Epithelial cell of prostate (primary cell): Measurements from ENCODE around the gene MAP4K3.
"Not testable (repeated sequence)": the region's sequence is repeated elsewhere in the genome, so short reads cannot be mapped to it uniquely, and the experiment has no call there.

ENCODE experiments used
- DNase-seq: peaks from one replicate; pipeline ENCODE4 v3.0.0-alpha.2; 2011; ENCODE audit warnings: low read depth, low spot score
- H3K27ac ChIP-seq: fragments of 450-650 bp; 2 replicates; pipeline ENCODE4 v1.5.1; 2017; ENCODE audit warnings: mild to moderate bottlenecking

The MAP4K3 gene

GRCh38 chr2:39321056-39322035 is 115.7 kb downstream of the MAP4K3 start:
- DNase-seq, H3K27ac ChIP-seq: not testable (repeated sequence)

DNA sequence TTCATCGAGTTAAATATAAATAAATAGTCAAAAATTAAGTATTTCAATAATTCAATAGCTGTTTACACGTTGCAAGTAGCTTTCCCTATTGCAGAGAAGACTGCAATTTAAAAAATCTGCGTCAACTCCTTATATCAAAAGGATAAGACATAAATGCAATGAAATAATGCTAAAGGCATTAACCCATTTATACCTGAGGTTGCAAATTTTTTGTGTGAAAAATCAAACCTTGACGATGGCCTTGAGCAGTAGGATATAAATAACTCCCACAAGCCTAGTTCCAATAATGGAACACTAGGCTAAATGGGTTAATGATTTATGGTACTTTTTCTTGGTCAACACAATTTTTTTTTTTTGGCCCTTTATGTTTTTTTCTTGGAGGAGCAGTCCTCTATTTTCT is 116.9 kb downstream of the MAP4K3 start:
- no peak overlapping the region for H3K27ac ChIP-seq
- no peak for DNase-seq

GRCh38 chr2:39313575-39313974 is 123.5 kb downstream of the MAP4K3 start:
- H3K27ac ChIP-seq: no peak overlapping the region
- DNase-seq: no peak

DNA sequence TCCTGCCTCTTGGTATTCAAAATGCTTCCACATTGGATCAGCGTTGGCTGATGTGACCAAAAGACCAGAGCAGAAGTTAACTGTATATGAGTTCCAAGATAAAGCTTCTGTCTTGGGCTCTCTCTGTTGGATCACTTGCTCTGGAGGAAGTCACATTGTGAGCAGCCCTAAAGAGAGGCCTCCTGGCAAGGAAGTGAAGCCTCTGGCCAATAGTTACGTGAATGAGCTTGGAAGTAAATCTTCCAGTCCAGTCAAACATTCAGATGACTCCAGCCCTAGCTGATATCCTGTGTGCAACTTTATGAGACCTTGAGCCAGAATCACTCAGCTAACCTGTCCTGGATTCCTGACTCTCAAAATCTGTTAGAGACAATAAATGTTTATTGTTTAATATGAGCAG is 125.6 kb downstream of the MAP4K3 start:
- H3K27ac ChIP-seq: no peak overlapping the region
- DNase-seq: no peak

DNA sequence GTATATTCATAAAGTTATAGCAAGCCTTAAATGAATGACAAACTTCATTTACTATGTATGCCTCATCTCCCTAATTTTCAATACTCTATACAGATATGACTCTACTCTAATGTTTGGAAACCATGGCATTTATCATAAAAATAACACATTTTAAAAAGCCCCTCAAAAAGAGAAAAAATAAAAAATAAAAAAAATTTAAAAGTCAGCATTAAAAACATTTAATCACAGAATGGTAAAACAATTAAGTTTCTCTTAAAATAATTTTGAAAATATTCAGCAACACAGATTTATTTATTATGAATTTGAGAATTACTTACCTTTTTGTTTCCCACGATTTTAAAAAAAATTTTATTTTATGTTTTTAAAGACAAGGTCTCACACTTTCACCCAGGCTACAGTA is 128.3 kb downstream of the MAP4K3 start:
- H3K27ac ChIP-seq: no peak overlapping the region
- no peak for DNase-seq

- H3K27ac ChIP-seq: no peak overlapping the region
- no peak for DNase-seq
These were observed 130.5 kb downstream of the MAP4K3 start for GRCh38 chr2:39306626-39307025.

- no peak overlapping the region for H3K27ac ChIP-seq
- DNase-seq: no peak
These were observed 132.4 kb downstream of the MAP4K3 start for GRCh38 chr2:39304729-39305128.

DNA sequence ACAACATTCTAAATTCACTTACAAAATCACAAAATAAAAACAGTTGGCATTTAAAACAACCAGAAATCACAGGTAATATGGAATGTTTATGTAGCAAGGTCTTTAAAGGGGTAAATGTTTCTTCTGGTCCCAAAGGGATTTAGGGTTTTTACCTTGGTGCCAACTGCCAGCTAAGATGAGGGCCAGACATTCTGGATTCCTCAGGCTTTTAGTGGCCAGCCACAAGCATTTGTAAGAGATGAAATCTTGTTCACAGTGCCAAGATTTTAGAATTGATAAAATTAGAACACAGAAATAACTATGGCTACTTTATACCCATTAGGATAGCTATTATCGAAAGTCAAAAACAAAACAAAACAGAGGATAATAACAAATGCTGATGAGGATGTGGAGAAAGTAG is 132.9 kb downstream of the MAP4K3 start:
- no peak overlapping the region for H3K27ac ChIP-seq
- no peak for DNase-seq

GRCh38 chr2:39301352-39301751 is 135.7 kb downstream of the MAP4K3 start:
- no peak for DNase-seq
- no peak overlapping the region for H3K27ac ChIP-seq

DNA sequence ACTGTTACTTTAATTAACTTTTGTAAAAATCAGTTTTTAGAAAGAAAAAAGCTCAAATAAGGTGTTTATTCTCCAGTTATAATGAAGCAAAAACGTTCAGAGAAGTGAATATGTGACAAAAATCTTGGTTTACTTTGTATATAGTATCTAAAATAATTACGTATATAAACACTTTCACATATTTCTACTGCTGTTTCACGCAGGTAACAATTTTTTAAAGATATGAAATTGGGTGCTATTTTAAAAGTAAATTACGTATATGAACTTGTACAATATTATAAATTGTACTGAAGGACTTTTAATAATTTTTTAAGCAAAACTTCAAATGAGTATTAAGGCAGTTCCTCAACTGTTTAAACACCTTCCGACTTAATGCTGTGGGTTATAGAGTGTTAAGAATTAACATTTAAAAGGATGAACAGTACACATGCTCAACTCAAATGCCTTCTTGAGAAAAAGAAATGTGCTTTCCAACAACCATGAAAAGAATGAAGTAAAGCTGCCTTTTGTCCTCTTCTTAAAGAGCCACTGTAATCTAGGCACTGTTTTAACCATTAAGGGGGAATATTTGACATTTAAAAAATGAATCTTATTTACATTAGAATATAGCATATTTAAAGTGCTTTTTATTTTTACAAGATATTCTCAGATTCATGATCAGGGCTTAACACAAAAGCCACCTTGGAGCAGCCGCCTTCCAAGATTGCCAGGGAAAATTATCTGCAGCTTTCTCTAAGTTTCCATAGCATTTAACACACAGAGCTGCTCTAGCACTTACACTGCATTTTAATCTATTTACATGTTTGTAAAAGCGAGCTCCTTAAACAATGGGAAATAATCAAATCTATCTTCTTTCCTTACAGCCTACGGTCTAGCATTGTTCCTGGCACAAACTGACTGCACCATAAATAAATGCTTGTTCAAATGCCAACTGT is 136.8 kb downstream of the MAP4K3 start:
- no peak for DNase-seq
- H3K27ac ChIP-seq: no peak overlapping the region

DNA sequence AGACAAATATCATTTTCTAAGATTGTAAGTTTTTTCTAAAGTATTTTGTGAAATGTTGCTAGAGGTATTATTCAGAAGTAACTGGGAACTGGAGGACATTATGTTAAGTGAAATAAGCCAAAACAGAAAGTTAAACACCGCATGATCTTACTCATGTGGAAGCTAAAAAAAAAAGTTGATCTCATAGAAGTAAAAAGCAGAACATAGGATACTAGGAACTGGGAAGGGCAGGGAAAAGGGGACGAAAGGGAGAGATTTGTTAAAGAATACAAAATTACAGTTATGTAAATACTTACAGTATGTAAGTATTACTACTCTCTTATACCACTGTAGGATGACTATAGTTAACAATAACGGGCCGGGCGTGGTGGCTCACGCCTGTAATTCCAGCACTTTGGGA is 146.7 kb downstream of the MAP4K3 start:
- no peak overlapping the region for H3K27ac ChIP-seq
- DNase-seq: no peak

DNA sequence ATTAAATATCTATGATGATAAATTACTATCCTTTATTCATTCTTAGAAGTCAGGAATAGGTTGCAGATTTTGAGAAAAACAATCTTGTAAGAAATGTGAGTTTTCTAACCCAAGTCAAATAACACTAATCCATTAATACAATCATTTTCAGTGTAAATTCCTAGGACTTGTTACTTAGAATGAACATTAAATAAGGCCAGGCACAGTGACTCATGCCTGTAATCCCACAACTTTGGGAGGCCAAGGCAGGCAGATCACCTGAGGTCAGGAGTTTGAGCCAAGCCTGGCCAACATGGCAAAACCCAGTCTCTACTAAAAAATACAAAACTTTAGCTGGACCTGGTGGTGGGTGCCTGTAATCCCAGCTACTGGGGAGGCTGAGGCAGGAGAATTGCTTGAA is 147.5 kb downstream of the MAP4K3 start:
- H3K27ac ChIP-seq: no peak overlapping the region
- no peak for DNase-seq

- no peak for DNase-seq
- no peak overlapping the region for H3K27ac ChIP-seq
These were observed 153.5 kb downstream of the MAP4K3 start for GRCh38 chr2:39283561-39283960.

GRCh38 chr2:39281391-39281790 is 155.7 kb downstream of the MAP4K3 start:
- DNase-seq: no peak
- no peak overlapping the region for H3K27ac ChIP-seq

- DNase-seq: peak; percentile 29
- peak overlapping the region; percentile 2 for H3K27ac ChIP-seq
These were observed 162.1 kb downstream of the MAP4K3 start for GRCh38 chr2:39275016-39275415.

DNA sequence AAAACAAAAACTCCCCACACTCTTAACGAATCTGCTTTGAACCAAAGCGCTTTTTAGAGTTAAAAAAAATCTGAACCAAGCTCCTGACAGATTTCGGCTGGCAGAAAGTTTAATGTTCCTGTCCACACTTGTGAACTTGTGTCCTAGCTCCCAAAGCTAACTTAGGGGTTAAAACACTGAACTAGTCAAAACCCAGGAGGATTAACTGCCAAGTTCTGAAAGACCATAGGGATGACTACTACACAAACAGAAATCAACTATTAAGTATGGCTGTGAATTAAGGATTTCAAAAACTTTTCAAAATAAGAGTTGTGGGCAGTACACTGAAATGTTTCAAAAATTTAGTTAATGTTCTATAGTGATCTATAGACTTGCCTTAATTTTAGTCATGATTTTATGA is 167.1 kb downstream of the MAP4K3 start:
- no peak for DNase-seq
- H3K27ac ChIP-seq: no peak overlapping the region

DNA sequence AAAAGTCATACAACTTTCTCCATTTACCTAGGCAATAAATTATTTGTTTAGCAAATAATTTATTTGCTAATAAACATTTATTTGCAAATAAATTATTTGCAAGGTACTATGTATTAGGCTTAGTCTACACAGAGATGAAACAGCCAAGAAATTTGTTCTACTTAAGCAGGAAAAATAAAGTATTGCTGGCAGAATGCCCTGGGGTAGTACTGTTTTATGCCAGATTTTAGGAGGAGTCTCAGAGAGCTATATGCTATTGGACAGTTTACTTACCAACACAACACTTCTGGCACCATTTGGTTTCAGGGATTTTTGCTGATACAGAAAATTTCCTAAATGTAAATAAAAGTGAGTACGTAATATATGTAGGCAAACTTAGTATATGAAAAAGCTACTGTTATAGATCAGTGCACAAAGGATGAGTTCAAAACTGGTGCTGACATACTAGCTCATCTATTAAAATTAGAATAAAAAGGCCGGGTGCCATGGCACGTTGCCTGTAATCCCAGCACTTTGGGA is 170.1 kb downstream of the MAP4K3 start:
- DNase-seq: no peak
- no peak overlapping the region for H3K27ac ChIP-seq

GRCh38 chr2:39266139-39266805 is 170.8 kb downstream of the MAP4K3 start:
- no peak for DNase-seq
- H3K27ac ChIP-seq: no peak overlapping the region

GRCh38 chr2:39265315-39265714 is 171.8 kb downstream of the MAP4K3 start:
- H3K27ac ChIP-seq: no peak overlapping the region
- DNase-seq: no peak

DNA sequence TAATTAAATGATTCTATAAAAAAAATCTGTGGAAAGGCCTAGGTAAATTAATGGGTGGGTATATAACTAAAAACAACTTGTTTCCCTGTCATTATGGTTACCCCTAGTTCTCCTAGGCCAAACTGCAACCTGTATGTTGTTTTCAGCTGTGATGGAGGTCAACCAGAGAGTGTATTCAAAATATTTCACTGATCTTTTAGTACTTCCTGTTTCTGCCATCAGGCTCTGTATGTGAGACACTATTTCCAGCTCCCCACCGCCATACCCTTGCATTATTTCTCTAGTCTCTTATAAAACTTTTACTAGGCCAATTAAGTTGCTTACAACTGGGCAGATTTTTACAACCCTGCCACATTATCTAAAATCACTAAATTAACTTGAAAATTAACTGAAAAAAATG is 172.4 kb downstream of the MAP4K3 start:
- DNase-seq: no peak
- H3K27ac ChIP-seq: no peak overlapping the region
